Neural progenitor cell (in vitro differentiated cells): ENCODE data around the gene AQP4.

Experiments used
- EZH2 ChIP-seq: fragments of 200-600 bp; sonication (generic); IDR thresholded peaks from 2 replicates; pipeline ENCODE4 v1.6.1; 2017; ENCODE audit warnings: antibody characterized with exemption, mild to moderate bottlenecking, moderate library complexity
- TF ChIP-seq, protein P1 (sequence below): fragments of 200-600 bp; sonication (generic); IDR thresholded peaks from 2 replicates; pipeline ENCODE4 v1.5.1; 2017; ENCODE audit warnings: antibody characterized with exemption, mild to moderate bottlenecking

DNA sequence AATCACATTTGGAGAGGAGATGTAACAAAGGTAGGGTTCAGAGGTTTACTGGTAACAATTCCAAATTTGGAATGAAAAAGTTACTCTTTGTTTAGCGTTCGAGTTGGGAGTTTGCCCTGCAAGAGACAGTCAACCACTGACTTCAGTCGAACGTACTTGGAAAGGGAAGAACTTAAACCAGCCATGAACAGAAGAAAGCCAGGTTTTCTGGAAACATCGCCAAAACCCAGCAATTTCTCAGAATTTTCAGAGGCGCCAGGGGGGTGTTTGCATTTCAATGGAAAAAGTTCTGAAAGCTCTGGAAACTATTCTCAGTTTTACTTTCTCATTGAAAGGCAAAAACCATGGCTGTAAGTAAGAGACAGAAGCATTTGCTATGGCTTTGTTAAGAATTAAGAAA is 28.5 kb upstream of the AQP4 start:
- TF ChIP-seq, protein P1, sequence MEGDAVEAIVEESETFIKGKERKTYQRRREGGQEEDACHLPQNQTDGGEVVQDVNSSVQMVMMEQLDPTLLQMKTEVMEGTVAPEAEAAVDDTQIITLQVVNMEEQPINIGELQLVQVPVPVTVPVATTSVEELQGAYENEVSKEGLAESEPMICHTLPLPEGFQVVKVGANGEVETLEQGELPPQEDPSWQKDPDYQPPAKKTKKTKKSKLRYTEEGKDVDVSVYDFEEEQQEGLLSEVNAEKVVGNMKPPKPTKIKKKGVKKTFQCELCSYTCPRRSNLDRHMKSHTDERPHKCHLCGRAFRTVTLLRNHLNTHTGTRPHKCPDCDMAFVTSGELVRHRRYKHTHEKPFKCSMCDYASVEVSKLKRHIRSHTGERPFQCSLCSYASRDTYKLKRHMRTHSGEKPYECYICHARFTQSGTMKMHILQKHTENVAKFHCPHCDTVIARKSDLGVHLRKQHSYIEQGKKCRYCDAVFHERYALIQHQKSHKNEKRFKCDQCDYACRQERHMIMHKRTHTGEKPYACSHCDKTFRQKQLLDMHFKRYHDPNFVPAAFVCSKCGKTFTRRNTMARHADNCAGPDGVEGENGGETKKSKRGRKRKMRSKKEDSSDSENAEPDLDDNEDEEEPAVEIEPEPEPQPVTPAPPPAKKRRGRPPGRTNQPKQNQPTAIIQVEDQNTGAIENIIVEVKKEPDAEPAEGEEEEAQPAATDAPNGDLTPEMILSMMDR, result no peak
- no peak for TF ChIP-seq EZH2
